Sigmoid colon (tissue), 3 donors: Measurements from ENCODE around the gene SEMG2.

Source experiments
- CTCF ChIP-seq, 4 experiments: fragments of 450-650 bp in 3 of 4; fragments of 200-600 bp in 1 of 4; IDR thresholded peaks; one replicate each; pipeline ENCODE4 v1.5.1; 2016 to 2019; ENCODE audit warnings: antibody characterized with exemption in 4 of 4, mild to moderate bottlenecking in 3 of 4, moderate library complexity in 2 of 4
- POLR2A ChIP-seq, 2 donors: fragments of 450-650 bp; IDR thresholded peaks; one replicate each; pipeline ENCODE4 v1.6.1; 2016; ENCODE audit warnings: antibody characterized with exemption in 2 of 2, mild to moderate bottlenecking in 2 of 2, moderate library complexity in 2 of 2

GRCh38 chr20:45251884-45252560 is 30.8 kb downstream of the SEMG2 start:
- TF ChIP-seq CTCF (IDR thresholded peaks at IDR 0.05) (no peak), POLR2A (IDR thresholded peaks at IDR 0.05) (no peak)
